Neural progenitor cell (in vitro differentiated cells): ENCODE measurements around the gene CACNA2D4.

Source experiments
- CTCF ChIP-seq: fragments of 200-600 bp; sonication (generic); IDR thresholded peaks from 2 replicates; pipeline ENCODE4 v1.5.1; 2017; ENCODE audit warnings: antibody characterized with exemption, mild to moderate bottlenecking
- EZH2 ChIP-seq: fragments of 200-600 bp; sonication (generic); IDR thresholded peaks from 2 replicates; pipeline ENCODE4 v1.6.1; 2017; ENCODE audit warnings: antibody characterized with exemption, mild to moderate bottlenecking, moderate library complexity

- TF ChIP-seq CTCF, result no peak
- TF ChIP-seq EZH2, result no peak
Measured at GRCh38 chr12:1962051-1963020, 43.9 kb upstream of the CACNA2D4 start.
